ENCODE results near the gene GPRIN1. TPM values are rescaled to one million over a fixed set of nuclear protein-coding genes. Genes with fewer than 3 reads are reported as not detected.

Gene GPRIN1
- total and polyA plus RNA-seq, 3 donors from 2014 or later: 2.5 to 8.4 (median 5.7) TPM

GRCh38 chr5:176597417-176598389, 12.3 kb downstream of the GPRIN1 start:
- Histone ChIP-seq H3K9me3 (no peaks in the 10 kb centered on the region), H3K27ac (peak overlapping the region in 1 of 2 donors; percentile 55), H3K4me1 (no peaks in the 10 kb centered on the region), H3K27me3 (no peaks in the 10 kb centered on the region), H3K4me3 (peak overlapping the region in 1 of 2 donors; percentile 41), H3K36me3 (ENCODE audit: low read depth, missing control alignments) (no peaks in the 10 kb centered on the region)
- intact Hi-C loops (cut with DNase I; ENCODE audit: low total_unique reads): no loop called here
- no peak for DNase-seq
- no peak for TF ChIP-seq POLR2A (IDR thresholded peaks at IDR 0.05)
- TF ChIP-seq, protein P1, sequence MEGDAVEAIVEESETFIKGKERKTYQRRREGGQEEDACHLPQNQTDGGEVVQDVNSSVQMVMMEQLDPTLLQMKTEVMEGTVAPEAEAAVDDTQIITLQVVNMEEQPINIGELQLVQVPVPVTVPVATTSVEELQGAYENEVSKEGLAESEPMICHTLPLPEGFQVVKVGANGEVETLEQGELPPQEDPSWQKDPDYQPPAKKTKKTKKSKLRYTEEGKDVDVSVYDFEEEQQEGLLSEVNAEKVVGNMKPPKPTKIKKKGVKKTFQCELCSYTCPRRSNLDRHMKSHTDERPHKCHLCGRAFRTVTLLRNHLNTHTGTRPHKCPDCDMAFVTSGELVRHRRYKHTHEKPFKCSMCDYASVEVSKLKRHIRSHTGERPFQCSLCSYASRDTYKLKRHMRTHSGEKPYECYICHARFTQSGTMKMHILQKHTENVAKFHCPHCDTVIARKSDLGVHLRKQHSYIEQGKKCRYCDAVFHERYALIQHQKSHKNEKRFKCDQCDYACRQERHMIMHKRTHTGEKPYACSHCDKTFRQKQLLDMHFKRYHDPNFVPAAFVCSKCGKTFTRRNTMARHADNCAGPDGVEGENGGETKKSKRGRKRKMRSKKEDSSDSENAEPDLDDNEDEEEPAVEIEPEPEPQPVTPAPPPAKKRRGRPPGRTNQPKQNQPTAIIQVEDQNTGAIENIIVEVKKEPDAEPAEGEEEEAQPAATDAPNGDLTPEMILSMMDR (IDR thresholded peaks at IDR 0.05): no peak
- WGBS, 2 donors: 61 to 86% methylated on average over 16 to 22 of the region's 47 CpGs

DNA sequence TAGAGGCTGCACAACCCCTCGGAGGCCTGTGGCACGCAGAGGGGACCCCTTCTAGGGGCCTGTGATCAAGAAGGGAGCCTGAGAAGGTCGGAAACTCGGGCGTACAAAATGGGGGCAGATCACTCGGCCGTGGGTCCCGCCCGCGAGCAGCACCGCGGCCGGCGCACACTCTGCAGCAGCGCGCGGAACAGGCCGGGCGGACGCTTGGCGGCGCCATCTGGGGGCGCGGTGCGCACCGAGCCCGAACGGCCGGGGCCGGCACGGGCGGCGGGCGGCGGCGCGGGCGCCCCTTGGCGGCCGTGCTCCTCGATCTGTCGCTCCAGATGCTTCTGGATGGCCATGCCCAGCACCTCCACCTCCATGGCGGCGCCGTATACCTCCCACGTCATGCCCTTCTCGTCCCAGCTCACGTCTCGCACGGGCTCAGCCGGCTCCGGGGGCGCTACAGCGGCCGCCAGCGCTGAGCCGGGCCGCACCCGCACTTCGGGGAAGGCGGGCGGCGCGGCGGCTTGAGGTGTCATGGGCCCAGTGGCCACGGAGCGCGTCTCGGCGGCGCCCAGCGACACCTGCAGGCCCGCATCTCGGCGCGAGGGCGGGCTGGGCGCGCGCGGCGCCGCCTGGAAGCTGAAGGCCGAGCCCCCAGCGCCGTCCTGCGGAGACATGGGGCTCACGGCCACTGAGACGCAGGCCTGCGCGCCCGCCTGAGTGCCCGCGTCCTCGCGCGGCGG, 13.1 kb downstream of the GPRIN1 start:
- Histone ChIP-seq H3K4me1 (no peaks in the 10 kb centered on the region), H3K4me3 (peak overlapping the region in 1 of 2 donors; percentile 41), H3K27ac (no peak overlapping the region), H3K9me3 (no peaks in the 10 kb centered on the region), H3K27me3 (no peaks in the 10 kb centered on the region), H3K36me3 (ENCODE audit: low read depth, missing control alignments) (no peaks in the 10 kb centered on the region)
- DNase-seq: peak; percentile 45
- intact Hi-C loops (cut with DNase I; ENCODE audit: low total_unique reads): no loop called here
- WGBS, 2 donors: 14 to 17% methylated on average over 27 to 54 of the region's 98 CpGs
- TF ChIP-seq POLR2A (IDR thresholded peaks at IDR 0.05): no peak
- TF ChIP-seq, protein P1 (IDR thresholded peaks at IDR 0.05): peak in 1 of 3 experiments; percentile 25

DNA sequence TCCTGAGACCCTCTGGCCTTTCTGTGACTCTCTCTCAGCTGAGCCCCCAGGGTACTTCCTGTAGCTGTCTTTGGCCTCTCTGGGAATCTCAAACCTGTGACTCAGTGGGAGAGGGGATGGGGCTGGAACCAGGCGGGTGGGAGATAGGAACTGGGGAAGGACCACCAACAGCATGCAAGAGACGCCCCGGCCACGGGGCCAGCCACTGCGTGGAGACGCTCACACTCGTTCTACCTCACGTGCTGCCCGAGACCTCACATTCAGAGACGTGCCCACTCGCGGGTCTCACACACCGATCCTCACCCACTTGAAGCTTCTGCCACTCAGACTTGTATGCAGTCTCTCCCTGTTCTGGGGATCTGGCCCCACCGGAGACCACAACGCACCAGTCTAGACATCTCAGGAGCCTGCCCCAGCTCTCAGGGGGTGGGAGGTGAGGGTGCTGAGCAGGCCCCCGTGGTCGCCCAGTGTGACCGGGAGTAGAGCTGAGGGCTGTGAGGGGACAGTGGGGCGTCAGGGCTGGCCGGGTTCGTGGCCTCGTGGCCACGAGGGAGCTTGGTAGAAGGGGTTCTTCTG, 13.8 kb downstream of the GPRIN1 start:
- intact Hi-C loops (cut with DNase I; ENCODE audit: low total_unique reads): no loop called here
- no peaks in the 10 kb centered on the region for H3K4me1 ChIP-seq
- H3K27ac ChIP-seq: no peak overlapping the region
- WGBS, 2 donors: 59 to 76% methylated on average over 11 to 23 of the region's 23 CpGs
- H3K4me3 ChIP-seq: peak overlapping the region in 1 of 2 donors; percentile 41
- no peaks in the 10 kb centered on the region for H3K27me3 ChIP-seq
- H3K9me3 ChIP-seq: no peaks in the 10 kb centered on the region
- H3K36me3 ChIP-seq (ENCODE audit: low read depth, missing control alignments): no peaks in the 10 kb centered on the region
- no peak for DNase-seq
- no peak for TF ChIP-seq POLR2A (IDR thresholded peaks at IDR 0.05)
- TF ChIP-seq, protein P1 (IDR thresholded peaks at IDR 0.05): no peak

DNA sequence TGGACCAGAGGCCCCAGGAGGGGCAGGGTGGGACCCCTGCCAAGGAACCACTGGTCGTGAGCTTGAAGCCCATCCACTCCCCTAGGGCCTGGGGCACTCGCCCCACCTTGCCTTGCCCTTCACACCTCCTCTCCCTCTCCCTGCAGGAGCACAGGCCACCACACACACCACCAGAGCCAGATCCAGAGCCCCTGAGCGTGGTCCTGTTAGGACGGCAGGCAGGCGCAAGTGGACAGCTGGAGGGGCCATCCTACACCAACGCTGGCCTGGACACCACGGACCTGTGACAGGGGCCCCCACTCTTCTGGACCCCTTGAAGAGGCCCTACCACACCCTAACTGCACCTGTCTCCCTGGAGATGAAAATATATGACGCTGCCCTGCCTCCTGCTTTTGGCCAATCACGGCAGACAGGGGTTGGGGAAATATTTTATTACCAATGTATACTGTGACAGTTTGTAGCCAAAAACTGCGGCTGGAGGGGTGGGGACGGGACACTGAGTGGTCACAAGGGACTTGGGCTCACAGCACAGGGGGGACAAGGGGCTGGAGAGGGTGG, 14.5 kb downstream of the GPRIN1 start:
- no peak for DNase-seq
- Histone ChIP-seq H3K27ac (no peak overlapping the region), H3K36me3 (ENCODE audit: low read depth, missing control alignments) (no peaks in the 10 kb centered on the region), H3K27me3 (no peaks in the 10 kb centered on the region), H3K9me3 (no peaks in the 10 kb centered on the region), H3K4me1 (no peaks in the 10 kb centered on the region), H3K4me3 (no peak overlapping the region)
- TF ChIP-seq, protein P1 (IDR thresholded peaks at IDR 0.05): no peak
- TF ChIP-seq POLR2A (IDR thresholded peaks at IDR 0.05): no peak
- WGBS, 2 donors: 73 to 87% methylated on average over 5 to 11 of the region's 11 CpGs
- intact Hi-C loops (cut with DNase I; ENCODE audit: low total_unique reads): no loop called here

All from testis (tissue), 3 donors.